ENCODE results near the gene CCDC197.

Gene CCDC197

DNA sequence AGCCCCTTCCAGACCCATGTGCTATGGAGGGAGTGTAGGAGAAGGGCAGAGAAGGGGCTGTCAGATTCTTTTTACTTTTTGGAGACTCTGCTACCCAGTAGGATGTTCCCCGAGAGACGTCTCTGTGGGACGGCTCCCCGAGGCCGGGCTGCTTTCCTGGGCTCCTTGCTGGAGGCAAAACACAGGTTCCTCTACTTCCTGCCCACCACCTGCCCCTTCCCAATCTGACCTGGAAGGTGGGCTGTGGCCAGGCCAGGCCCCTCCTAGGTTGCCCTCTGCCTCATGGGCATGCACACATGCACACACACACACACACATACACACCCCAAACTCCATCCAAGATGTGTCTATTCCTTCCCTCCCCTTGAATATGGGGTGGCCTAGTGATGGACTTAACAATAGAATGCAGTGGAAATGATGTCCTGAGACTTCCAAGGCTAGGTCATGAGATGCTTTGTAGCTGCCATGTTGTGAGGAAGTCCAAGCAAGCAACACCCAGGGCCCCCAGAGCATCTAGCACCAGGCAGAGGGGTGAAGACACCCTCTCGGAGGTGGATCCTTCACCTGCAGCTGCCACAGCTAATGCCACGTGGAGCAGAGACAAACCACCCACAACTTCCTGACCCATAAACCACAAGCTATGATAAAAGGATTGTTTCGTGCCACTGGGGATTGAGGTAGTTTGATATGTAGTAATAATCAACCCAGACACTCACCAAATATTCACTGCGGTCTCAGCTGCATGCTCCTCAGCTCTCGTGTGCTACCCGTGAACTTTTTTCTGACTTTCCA, 19.1 kb upstream of the CCDC197 start:
- DNase-seq (ENCODE audit: low read depth), result no peak

DNA sequence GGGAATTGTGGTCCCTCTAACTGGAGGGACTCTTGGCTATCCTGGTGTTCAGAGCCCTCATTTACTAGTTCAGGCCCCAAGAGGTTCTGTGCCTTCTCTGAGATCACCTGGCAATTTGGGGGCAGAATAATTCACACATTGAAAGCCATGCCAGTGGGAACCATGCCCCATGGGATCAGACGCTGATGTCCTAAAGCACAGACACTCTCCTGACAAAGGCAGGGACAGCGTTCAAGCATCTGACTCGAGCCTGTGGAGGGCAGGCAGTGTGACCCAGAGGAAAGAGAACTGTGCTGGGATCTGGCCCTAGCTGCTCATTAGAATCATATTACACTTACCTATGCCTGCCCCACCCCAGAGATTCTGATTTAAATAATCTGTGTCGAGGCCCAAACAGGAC, 18.4 kb upstream of the CCDC197 start:
- no peak for DNase-seq (ENCODE audit: low read depth)

DNA sequence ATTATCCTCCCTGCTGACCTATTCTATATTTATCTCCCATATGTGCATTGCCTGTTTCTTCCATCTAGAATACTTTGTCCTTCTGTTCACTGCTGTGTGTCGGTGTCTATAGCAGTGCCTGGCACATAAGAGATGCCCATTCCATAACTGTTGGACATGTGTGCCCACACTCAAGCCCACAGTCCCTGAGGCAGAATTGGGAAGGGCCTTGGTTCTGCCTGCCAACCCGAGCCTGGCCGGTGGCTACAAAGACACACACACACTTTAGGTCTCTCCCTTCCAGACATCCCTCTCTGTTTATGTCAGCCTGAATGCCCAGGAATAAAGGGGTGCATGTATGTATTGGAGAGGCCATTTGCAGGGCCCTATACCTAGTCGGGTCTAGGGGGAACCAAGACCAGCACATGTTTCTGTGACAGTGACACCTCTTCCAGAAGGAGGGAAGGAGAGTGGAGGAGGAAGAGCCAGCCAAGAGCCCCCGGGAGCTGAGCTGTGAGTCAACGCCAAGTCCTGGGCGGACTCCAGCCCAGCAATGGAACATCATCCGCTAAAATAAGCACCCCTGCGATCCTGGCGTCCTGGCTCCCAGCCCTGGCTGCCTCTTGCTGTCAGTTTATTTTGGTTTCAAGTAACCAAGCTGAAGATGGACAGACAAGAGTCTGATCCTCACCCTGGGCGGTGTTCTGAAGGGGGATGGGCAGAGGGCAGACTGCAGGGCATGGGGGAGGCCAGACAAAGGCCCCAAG, 16.5 kb upstream of the CCDC197 start:
- DNase-seq (ENCODE audit: low read depth), result no peak

DNA sequence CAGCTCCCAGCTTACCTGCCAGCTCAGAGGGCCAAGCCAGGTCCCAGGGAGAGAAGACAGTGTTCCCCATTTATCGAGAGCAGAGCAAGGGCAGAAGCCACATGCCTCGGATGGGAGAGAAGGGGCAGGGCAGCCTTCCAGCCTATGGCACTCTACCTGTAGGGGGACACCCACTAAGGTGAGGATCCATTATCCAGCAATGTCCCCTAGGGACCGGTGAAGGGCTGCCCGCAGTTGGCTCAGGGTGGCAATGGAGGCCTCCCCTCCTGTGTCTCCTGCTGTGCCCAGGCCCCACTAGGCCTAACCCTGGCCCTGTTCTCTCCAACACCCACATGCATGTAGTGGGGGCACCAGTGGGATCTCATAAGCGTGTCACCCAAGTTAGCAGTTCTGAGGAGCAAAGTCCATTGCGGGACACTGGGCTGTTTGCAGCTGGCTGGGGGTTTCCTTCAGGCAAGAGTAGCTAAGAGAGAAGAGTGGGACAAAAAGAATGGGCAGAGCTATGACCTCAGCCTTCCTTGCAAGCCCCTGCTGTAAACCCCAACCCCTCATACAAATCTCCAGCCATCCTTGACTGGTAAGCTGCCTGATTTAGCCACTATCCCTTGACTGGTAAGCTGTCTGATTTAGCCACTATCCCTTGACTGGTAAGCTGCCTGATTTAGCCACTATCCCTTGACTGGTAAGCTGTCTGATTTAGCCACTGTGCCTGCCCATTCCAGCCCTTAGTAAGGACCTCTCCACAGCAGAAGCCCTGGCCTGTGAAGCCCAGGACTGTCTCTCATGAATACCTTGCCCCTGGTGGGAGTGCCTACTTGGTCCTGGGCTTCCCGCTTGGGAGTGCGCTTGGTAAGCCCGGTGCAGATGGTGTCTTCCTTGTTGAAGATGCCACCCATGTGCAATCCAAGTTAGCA, 15.5 kb upstream of the CCDC197 start:
- no peak for DNase-seq (ENCODE audit: low read depth)

DNA sequence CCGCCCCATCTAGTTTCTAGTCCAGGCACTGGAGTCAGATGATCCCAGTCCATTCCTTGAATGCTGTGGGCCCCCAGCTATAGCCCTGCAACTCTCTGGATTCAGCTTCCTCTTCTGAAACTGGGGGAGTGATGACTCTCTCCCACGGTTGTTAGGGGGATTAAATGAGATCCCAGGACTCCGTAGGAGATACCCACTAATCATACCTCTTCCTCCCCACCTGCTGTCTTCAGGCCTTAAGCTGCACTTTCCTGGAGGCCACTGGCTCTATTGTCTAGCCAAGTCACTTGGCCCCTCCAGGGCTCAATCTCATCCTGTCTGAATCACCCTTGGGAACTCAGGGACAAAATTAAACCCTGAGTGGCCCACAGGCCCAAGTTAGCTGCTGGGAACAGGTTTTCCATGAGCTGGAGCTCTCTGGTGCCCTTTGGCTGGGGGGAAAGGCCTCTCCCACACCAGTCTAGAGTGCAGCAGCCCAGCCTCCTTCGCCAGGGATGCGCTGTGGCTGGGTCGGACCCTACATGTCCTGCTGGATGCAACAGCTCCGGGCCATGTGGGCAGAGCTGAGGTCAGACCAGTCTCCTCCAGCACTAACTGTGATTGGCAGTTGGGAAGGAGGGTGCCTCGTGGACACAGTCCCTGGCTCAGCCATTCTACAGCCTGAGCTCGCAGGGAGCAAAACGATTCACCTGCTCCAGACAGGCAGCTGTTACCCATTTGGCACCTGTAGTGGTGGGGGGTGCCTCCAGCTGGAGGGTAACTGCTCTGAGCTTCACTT, 14.7 kb upstream of the CCDC197 start:
- DNase-seq (ENCODE audit: low read depth), result no peak

DNA sequence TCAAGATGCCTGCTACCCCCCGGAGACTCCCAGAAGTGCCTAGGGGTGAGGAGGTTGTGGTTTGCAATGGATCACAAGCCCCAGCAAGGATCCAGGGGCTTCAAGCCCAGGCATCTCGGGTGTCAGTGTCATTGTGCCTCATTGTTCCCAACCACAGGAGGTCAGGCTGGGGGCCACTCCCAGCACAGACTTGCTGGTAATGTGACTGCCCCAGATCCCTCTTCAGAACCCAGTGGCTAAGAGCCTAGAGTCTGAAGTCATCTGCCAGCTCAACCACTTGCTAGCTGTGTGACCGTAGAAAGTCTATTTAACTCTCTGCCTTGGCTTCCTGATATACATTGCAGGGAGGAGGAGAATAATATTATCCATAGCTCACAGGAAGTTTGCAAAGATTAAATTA, 13.0 kb upstream of the CCDC197 start:
- DNase-seq (ENCODE audit: low read depth), result no peak

DNA sequence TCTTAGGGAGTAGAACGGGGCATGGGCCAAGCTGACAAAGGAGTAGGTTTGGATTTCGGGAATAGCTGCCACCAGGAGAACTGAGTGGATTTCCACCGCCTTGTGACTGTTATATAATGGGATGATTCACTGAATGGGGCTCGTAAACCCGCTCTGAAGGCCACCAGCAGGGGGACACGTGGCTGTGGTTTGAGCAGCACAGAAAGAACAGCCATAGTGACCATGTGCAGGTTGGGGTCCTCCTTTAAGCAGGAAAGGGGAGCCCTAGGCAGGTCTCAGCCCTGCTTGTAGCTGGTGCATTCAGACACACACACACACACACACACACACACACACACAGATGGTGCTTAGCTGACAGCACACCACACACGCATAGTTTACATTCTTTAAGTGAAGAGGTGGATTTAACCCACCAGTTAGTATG, 12.1 kb upstream of the CCDC197 start:
- no peak for DNase-seq (ENCODE audit: low read depth)

DNA sequence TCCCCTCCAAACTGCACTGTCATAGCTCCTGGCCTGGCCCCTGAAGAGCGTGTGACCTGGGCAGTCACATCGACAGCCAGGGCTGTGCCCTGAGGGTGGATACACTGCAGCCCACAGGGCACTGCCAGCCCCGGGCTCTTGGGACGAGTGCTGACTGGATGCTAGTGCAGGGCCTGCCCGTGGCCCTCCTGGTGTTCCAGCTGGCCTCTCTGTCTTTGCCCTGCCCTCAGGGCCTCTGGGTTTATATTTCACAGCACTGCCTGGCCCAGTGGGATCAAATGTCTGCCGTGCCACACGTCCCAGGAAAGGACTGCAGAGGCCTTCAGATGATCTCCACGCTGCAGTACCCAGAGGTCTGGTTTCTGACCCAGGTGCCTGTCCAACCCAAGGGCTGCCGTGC, 10.1 kb upstream of the CCDC197 start:
- DNase-seq (ENCODE audit: low read depth), result no peak

DNA sequence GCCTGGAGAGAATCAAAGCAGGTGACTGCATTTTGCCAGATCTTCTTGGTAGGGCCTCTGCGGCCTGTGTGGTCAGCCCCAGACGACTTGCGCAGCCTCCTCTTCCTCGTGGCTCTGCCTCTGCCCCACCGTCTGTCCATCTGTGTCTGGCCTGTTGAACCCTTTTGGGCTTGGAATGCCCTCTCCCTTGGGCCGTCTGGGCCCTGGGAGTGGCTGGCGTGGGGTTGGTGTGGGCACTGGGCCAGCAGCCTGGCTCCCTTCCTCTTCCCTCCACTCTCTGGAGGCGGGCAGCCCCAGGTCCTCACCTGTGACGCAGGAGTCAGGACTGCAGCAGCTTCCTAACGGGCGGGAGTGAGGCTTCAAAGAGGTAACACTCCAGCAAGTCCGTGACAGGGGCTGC, 9.7 kb upstream of the CCDC197 start:
- DNase-seq (ENCODE audit: low read depth), result no peak

DNA sequence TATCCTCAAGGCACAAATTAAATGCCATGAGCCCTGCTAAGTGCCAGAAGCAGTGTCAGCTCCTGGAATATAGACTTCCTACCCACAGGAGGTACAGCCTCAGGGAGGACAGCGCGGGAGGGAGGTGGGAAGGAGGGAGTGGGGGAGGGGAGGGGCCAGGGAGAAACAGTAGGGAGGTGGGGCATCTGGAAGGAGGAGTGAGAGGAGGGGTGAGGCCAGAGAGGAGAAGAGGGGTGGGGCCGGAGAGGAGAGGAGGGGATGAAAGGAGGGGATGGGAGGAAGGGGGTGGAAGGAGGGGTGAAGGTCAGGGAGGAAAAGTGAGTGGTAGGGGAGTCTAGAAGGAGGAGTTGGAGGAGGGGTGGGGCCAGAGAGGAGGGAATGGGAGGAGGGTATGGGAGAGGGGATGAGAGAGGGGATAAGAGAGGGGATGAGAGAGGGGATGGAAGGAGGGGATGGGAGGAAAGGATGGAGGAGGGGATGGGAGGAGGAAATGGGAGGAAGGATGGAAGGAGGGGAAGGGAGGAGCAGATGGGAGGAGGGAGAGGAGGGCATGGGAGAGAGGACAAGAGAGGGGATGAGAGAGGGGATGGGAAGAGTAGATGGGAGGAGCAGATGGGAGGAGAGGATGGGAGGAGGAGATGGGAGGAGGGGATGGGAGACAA, 9.2 kb upstream of the CCDC197 start:
- no peak for DNase-seq (ENCODE audit: low read depth)

DNA sequence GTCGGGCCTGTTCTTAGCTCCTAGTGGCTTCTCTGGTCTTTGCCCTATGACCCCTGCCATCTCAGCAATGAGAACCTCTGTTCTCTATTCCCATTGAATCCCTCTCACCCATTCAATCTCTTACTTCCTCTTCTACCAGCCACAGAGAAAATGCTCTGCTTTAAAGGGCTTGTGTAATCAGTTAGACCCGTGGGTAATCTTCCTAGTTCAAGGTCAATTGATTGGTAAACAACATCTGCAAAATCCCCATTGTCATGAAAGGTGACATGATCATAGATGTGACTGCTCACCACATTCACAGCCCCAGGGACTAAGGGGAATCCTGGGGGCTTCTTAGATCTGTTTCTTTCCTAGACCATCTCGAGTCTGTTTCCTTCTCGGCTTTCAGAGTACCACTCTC, 7.2 kb upstream of the CCDC197 start:
- DNase-seq (ENCODE audit: low read depth), result no peak

DNA sequence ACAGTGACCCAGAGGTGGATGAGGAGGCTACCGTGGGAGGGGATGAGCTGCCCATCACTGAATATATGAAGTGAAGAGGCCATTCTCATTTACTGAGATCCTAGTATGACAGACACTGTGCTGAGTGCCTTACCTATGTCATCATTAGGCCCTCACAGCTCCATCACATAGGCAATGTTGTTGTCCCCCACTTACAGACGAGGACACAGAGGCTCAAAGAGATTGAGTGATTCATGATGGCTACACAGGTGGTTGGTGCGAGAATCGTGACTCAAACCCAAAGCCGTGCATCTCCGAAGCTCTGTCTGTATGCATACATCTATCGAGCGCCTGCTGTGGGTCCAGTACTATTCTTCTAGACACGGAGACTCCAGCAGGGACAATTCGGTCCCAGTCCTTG, 5.9 kb upstream of the CCDC197 start:
- no peak for DNase-seq (ENCODE audit: low read depth)

DNA sequence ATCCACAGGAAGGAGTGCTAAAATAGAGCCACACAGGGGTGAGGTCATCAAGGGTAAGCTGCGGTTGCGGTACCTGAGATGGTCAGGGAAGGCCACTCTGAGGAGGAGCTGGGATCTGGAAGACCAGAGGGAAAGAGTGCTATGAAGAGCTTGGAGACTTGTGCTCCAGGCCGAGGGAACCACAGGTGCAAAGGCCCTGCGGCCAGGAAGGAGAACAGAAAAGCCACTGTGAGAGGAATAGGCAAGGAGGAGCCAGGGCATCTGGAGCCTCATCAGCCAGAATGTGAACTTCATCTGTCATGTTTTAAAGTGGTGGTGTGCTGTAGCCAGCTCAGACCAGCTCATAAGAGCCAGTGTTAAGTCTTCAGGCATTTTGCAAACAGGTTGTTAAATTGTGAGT, 5.5 kb upstream of the CCDC197 start:
- no peak for DNase-seq (ENCODE audit: low read depth)

DNA sequence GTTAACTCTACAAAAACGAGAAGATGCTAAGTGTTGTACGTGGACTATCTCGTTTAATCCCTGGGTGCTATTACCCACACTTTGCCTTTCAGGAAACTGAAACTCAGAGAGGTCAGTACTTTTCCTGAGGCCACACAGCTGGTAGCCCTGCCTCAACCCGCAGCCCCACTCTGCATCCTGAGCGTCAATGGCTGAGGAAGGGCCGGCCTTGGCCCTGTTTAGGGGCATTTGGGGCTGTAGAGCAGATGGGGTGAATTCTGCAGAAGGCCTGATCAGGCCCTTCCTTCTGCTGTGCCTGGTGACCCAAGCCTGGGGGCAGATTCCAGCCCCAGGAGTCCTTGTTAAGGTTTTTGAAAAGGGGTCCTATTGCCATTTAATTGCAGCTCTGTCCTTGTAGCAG, 3.7 kb upstream of the CCDC197 start:
- DNase-seq (ENCODE audit: low read depth), result no peak

DNA sequence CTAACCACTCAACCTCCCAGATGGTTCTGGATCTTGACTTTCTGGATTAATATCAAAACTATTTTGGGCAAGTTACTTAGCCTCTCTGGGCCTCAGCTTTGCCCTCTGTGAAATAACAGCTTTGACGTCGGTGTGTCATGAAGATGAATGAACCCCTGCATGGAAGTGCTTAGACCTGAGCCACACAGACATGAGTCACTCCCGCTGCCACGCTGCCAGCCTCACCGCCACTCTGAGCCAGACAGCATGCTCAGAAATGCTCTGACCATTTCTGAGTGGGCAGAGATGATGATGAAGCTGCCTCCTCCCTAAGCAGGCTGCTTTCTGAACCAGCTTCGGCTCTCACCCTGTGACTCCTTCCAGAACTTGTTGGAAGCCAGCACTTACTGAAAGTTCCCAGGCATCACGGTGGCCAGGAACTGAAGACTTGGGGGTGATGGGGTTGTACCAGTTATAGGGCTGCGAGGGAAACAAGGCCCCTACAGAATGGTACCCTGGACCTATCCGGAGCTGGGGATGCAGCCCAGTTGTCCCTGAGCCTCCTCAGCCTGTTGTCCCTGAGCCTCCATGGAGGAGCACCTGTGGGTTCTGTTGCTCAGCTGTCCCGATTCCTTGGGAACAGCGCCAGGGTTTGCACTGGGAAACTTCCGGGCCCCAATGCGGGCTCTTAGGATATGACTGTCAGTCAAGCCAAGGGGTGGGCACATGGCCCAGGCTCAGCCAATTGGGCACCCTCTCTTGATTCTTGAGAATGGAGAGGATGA, 2.0 kb upstream of the CCDC197 start:
- DNase-seq (ENCODE audit: low read depth), result no peak

DNA sequence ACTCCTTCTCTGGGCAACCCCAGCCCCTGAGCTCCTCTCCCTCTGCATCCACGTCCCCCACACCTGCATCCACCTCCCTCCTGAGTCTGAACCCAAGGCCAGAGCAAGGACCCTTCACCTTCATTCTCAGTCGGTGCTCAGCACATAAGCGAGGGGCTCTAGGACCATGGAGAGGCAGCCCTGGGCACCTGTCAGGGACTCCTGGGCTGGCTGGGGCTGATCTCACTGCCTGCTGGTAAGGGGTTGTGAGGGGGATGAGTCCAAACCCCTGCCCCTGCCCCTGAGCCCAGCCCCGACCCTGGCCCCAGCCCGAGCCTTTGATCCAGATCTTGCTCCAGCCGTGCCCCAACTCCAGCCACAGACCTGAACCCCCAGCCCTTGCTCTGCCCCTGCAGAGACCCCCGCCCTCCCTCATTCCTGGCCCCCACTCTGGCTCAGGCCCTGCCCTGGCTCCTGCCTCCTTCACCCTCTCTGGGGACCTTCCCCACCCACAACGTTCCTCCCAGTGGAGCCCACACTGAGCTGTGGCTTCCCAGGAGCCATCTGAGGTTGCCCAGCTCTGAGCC, 888 bp upstream of the CCDC197 start:
- DNase-seq (ENCODE audit: low read depth), result no peak

DNA sequence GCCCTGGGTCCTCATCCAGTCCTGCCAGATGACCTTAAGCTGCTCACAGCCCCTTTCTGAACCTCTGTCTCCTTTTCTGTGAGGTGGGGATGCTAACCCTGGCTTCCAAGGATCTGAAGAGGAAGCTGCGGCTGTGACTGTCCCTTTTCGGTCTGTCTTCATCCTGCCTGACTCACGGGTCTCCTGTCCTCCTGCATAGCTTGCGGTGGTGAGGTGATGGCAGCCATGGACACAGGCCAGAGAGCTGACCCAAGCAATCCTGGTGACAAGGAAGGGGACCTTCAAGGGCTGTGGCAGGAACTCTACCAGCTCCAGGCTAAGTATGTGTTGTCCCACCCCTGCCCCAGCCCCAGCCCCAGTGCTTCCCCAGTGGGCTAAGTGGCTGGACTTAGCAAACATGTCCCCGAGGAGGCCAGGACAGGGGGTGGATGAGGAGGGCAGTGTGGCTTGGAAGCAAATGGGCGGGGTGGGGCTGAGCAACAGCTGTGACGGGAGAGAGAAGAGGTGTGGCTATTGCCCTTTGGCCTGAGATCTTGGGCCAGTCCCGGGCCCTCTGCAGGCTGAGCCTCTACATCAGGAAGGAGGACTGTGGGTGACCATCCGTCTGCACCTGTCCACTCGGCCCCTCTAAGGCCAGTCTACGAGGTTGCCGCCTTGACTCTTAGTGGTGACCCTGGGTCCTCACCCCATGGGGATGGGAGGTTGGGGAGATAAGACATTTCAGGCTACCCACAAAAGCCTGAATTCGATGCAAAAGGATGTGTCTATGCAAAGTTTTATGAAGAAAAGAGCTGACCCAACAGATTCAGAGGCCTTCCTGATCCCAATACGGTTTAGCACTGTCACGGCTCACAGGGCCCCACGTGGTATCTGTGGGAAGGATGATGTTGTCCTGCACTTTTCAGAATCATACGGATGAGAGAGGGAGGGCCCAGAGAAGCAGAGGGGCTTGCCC, 1.1 kb downstream of the CCDC197 start:
- DNase-seq (ENCODE audit: low read depth), result no peak

DNA sequence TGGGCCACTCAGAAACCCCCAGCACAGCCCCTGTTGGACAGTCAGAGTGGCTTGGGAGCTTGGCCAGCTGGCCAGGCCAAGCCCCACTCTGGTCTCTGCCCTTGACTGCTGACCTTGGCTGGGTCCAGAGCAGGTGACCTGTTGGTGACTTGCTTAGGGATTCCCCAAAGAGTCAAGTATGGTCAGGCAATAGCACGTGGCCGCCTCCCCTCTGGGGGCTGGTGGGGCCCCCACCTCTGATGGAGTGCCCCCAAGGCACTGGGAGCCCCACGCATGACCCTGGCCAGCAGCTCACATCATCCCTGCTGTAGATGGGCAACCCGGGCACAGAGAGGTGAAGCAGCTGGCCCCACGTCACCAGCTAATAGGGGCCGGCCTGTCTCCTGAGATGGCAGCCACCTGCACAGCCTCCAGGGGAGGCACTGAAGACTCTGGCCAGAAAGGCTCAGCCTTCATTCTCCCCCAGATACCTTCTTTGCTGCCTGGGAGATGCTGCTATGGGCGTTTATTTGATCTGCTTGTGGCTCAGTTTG, 1.8 kb downstream of the CCDC197 start:
- no peak for DNase-seq (ENCODE audit: low read depth)

DNA sequence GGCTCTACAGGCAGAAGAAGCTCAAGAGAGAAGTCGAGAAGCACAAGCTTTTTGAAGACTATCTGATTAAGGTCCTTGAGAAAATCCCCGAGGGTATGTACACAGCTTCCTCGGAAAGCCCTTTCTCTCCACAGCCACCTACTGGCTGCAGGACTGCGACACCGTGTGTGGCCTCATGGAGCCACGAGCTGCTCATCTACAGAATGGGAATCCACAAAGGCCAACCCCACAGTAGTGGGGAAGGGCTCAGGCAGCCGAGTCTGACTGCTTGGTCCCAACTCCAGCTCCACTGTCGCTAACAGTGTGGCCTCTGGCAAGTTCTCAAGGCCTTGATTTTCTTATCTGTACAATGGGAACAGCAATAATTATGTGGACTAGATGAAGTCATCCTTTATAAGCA, 2.5 kb downstream of the CCDC197 start:
- DNase-seq (ENCODE audit: low read depth), result no peak

Data from CMK (cell line).